Activated naive CD8-positive, alpha-beta T cell treated with anti-CD3 and anti-CD28 coated beads, Interleukin-2, amount 10 ng/mL, durations not matched to agents 7 days and 5 days (primary cell): ENCODE data around the gene ZNRF1. TPM values are rescaled to one million over a fixed set of nuclear protein-coding genes. Genes with fewer than 3 reads are reported as not detected.

ENCODE experiments used
- ATAC-seq: fragments of 150-1000 bp; cut with Tn5 transposase; one replicate; pipeline ENCODE4 v1.10.0; 2021; ENCODE audit warnings: low read depth, moderate library complexity
- POLR2A ChIA-PET: fragments of 350-600 bp; sonication (Branson Sonifier 250); formaldehyde crosslinking; loops from one replicate; lab custom pipeline; 2021; ENCODE audit warnings: antibody characterized with exemption; lab: Charles Lee
- DNase-seq: peaks from one replicate; pipeline ENCODE4 v3.0.0; 2021
- H3K27ac Mint-ChIP-seq: one replicate; pipeline ENCODE4 v1.8.0; 2022; ENCODE audit warnings: mild to moderate bottlenecking, mixed read lengths
- H3K27me3 Mint-ChIP-seq: one replicate; pipeline ENCODE4 v1.8.0; 2022; ENCODE audit warnings: mild to moderate bottlenecking, moderate library complexity, mixed read lengths
- H3K36me3 Mint-ChIP-seq: one replicate; pipeline ENCODE4 v1.8.0; 2021; ENCODE audit warnings: mild to moderate bottlenecking, mixed read lengths
- H3K4me1 Mint-ChIP-seq: one replicate; pipeline ENCODE4 v1.8.0; 2021; ENCODE audit warnings: mixed read lengths
- H3K4me3 Mint-ChIP-seq: one replicate; pipeline ENCODE4 v1.8.0; 2022; ENCODE audit warnings: mild to moderate bottlenecking, moderate library complexity, mixed read lengths
- H3K9me3 Mint-ChIP-seq: one replicate; pipeline ENCODE4 v1.8.0; 2021; ENCODE audit warnings: mixed read lengths
- total RNA-seq, 2 experiments: library from RNA; stranded (reverse); gene quantifications; one replicate each; pipeline ENCODE4 v1.2.3, GENCODE V29; 2021

The ZNRF1 gene
- total RNA-seq, 2 experiments from 2014 or later, result 8.2 to 9.0 TPM

GRCh38 chr16:75148311-75149195, 149.7 kb downstream of the ZNRF1 start, which contains the start of gene ZFP1:
Gene ZFP1, plus strand, starts transcription at chr16:75148524. Its CDS starts 4,428 bp downstream, at chr16:75152952.
- peaks cover 23% of the 10 kb centered on the region for H3K9me3 Mint-ChIP-seq
- peaks cover 16% of the 10 kb centered on the region for H3K4me1 Mint-ChIP-seq
- H3K36me3 Mint-ChIP-seq, result peaks cover 31% of the 10 kb centered on the region
- H3K27me3 Mint-ChIP-seq, result no peaks in the 10 kb centered on the region
- POLR2A ChIA-PET, result no interaction called here
- peak within 1 kb of the TSS; percentile 85 for H3K4me3 Mint-ChIP-seq
- ATAC-seq, result peak; percentile 89
- peak within 1 kb of the TSS; percentile 75 for H3K27ac Mint-ChIP-seq
- DNase-seq, result peak; percentile 96

- POLR2A ChIA-PET, result no interaction called here
- peaks cover 56% of the 10 kb centered on the region for H3K36me3 Mint-ChIP-seq
These were observed 153.0 kb downstream of the ZNRF1 start for GRCh38 chr16:75151798-75152197.

GRCh38 chr16:75152635-75153034, 153.8 kb downstream of the ZNRF1 start:
- POLR2A ChIA-PET, result no interaction called here
- no peaks in the 10 kb centered on the region for H3K27me3 Mint-ChIP-seq
- peaks cover 27% of the 10 kb centered on the region for H3K9me3 Mint-ChIP-seq
- no peak overlapping the region for H3K27ac Mint-ChIP-seq
- DNase-seq (no peak), ATAC-seq (no peak)
- peaks cover 63% of the 10 kb centered on the region for H3K36me3 Mint-ChIP-seq
- H3K4me1 Mint-ChIP-seq, result peaks cover 14% of the 10 kb centered on the region
- no peak overlapping the region for H3K4me3 Mint-ChIP-seq

More at GRCh38 chr16:75151798-75152197, 153.0 kb downstream of the ZNRF1 start:
- DNase-seq (no peak), ATAC-seq (no peak)
- no peaks in the 10 kb centered on the region for H3K27me3 Mint-ChIP-seq
- H3K9me3 Mint-ChIP-seq, result peaks cover 27% of the 10 kb centered on the region
- H3K4me1 Mint-ChIP-seq, result peaks cover 18% of the 10 kb centered on the region
- no peak overlapping the region for H3K4me3 Mint-ChIP-seq
- H3K27ac Mint-ChIP-seq, result no peak overlapping the region

GRCh38 chr16:75160386-75160785, 161.6 kb downstream of the ZNRF1 start:
- POLR2A ChIA-PET, result no interaction called here
- Mint-ChIP-seq H3K27me3 (no peaks in the 10 kb centered on the region), H3K27ac (no peak overlapping the region), H3K36me3 (peaks cover 76% of the 10 kb centered on the region), H3K4me1 (no peaks in the 10 kb centered on the region), H3K4me3 (no peak overlapping the region), H3K9me3 (peaks cover 12% of the 10 kb centered on the region)
- DNase-seq (no peak), ATAC-seq (no peak)

Other genes with a start within 250 kb of the ZNRF1 start
- not detected for gene FA2H, start 224.2 kb upstream of the ZNRF1 start, total RNA-seq
- gene WDR59, start 13.9 kb upstream of the ZNRF1 start, total RNA-seq, result 10 to 100 TPM; 80.5 to 81.2 TPM
- not detected for gene LDHD, start 117.8 kb downstream of the ZNRF1 start, total RNA-seq
- gene ZFP1, start 149.5 kb downstream of the ZNRF1 start, total RNA-seq, result 10 to 100 TPM; 16.2 to 16.3 TPM
- gene CTRB2, start 208.1 kb downstream of the ZNRF1 start, total RNA-seq, result not detected
- gene CTRB1, start 220.0 kb downstream of the ZNRF1 start, total RNA-seq, result not detected